HepG2 (cell line): Measurements from ENCODE around the gene MRPS34. TPM values are rescaled to one million over a fixed set of nuclear protein-coding genes. Genes with fewer than 3 reads are reported as not detected.

Experiments used
- AGO1 ChIP-seq: fragments of 200-400 bp; formaldehyde crosslinking; IDR thresholded peaks from 2 replicates; pipeline ENCODE4 v1.6.1; 2017; ENCODE audit warnings: mild to moderate bottlenecking, low read depth, low read length, moderate library complexity; ENCODE audit not compliant: poor library complexity, severe bottlenecking
- AGO2 ChIP-seq: fragments of 200-400 bp; formaldehyde crosslinking; optimal IDR thresholded peaks from 2 replicates; pipeline ENCODE3; 2017; ENCODE audit warnings: mild to moderate bottlenecking, low read depth, low read length, moderate library complexity
- ATM ChIP-seq: fragments of 450-650 bp; IDR thresholded peaks from 2 replicates; pipeline ENCODE4 v1.7.1; 2017; ENCODE audit warnings: mild to moderate bottlenecking, borderline replicate concordance
- CREM ChIP-seq, 2 experiments: sonication (generic) in 1 of 2; formaldehyde crosslinking in 1 of 2; IDR thresholded peaks; 2 replicates each; pipeline versions ENCODE4 v1.4.0 to v1.6.1; 2016 to 2020; ENCODE audit warnings: antibody characterized with exemption in 1 of 2, mild to moderate bottlenecking in 1 of 2, missing genetic modification reagents in 1 of 2
- GMEB2 ChIP-seq: IDR thresholded peaks from 2 replicates; pipeline ENCODE4 v1.6.1; 2016; ENCODE audit warnings: missing biosample characterization, missing genetic modification reagents, low read depth
- NKX3-1 ChIP-seq: sonication (generic); formaldehyde crosslinking; IDR thresholded peaks from 2 replicates; pipeline ENCODE4 v1.5.0; 2020; ENCODE audit warnings: missing genetic modification reagents
- PAF1 ChIP-seq: IDR thresholded peaks from 2 replicates; pipeline ENCODE4 v1.6.1; 2016; ENCODE audit warnings: missing genetic modification reagents, missing compliant biosample characterization
- POLR2G ChIP-seq: fragments of 200-400 bp; formaldehyde crosslinking; IDR thresholded peaks from 2 replicates; pipeline ENCODE4 v1.6.1; 2018; ENCODE audit warnings: mild to moderate bottlenecking, low read depth, low read length, moderate library complexity
- SMC3 ChIP-seq: IDR thresholded peaks from 2 replicates; pipeline ENCODE4 v1.6.1; 2011; ENCODE audit warnings: low read length, improper control_type of control experiment
- SP4 ChIP-seq: sonication (generic); formaldehyde crosslinking; IDR thresholded peaks from 2 replicates; pipeline ENCODE4 v1.8.1; 2023; ENCODE audit warnings: mild to moderate bottlenecking, missing genetic modification reagents
- TAF15 ChIP-seq: fragments of 200-400 bp; formaldehyde crosslinking; IDR thresholded peaks from one replicate; pipeline ENCODE4 v1.6.1; 2018; ENCODE audit warnings: mild to moderate bottlenecking, low read depth, low read length; ENCODE audit not compliant: poor library complexity, severe bottlenecking
- THAP7 ChIP-seq: sonication (generic); formaldehyde crosslinking; IDR thresholded peaks from 2 replicates; pipeline ENCODE4 v1.8.1; 2023; ENCODE audit warnings: mild to moderate bottlenecking, missing genetic modification reagents
- ZC3H4 ChIP-seq: sonication (generic); formaldehyde crosslinking; IDR thresholded peaks from 2 replicates; pipeline ENCODE4 v1.4.0; 2020; ENCODE audit warnings: missing genetic modification reagents, borderline replicate concordance
- ZNF674 ChIP-seq: sonication (generic); formaldehyde crosslinking; IDR thresholded peaks from 2 replicates; pipeline ENCODE4 v1.5.0; 2020; ENCODE audit warnings: low read depth, mild to moderate bottlenecking, missing genetic modification reagents
- ZNF747 ChIP-seq: sonication (generic); formaldehyde crosslinking; IDR thresholded peaks from 2 replicates; pipeline ENCODE4 v1.8.1; 2023; ENCODE audit warnings: missing genetic modification reagents, mild to moderate bottlenecking, borderline replicate concordance
- polyA plus RNA-seq, 8 experiments: library from polyadenylated mRNA; depleted of rRNA in 3 of 8; stranded (reverse) in 7 of 8; unstranded in 1 of 8; fragments of >200 nt; fragmentation: Illumina TruSeq in 4 of 8; extraction: Trizol in 4 of 8; gene quantifications; 2 replicates each; pipeline versions ENCODE4 v1.2.1 to v1.2.3, GENCODE V29; 2011 to 2016; ENCODE audit warnings: low read depth in 4 of 8, missing spikeins in 1 of 8, mixed read lengths in 1 of 8; ENCODE audit not compliant: insufficient read depth in 1 of 8
- total RNA-seq, 5 experiments: library from RNA; depleted of rRNA; stranded (reverse); fragments of >200 nt; fragmentation: Illumina TruSeq; extraction: Trizol; gene quantifications; 2 replicates each; pipeline ENCODE4 v1.2.3, GENCODE V29; 2016; ENCODE audit warnings: low read depth in 1 of 5
- TF ChIP-seq, protein P1 (sequence below): sonication (generic); formaldehyde crosslinking; IDR thresholded peaks from 2 replicates; pipeline ENCODE4 v1.9.0; 2022; ENCODE audit warnings: missing genetic modification reagents, mild to moderate bottlenecking, borderline replicate concordance
- TF ChIP-seq, protein P2 (sequence below): sonication (generic); formaldehyde crosslinking; IDR thresholded peaks from 2 replicates; pipeline ENCODE4 v1.4.0; 2020; ENCODE audit warnings: missing genetic modification reagents
- TF ChIP-seq, protein P3 (sequence below): fragments of 450-650 bp; IDR thresholded peaks from 2 replicates; pipeline ENCODE4 v1.6.1; 2017

MRPS34 gene
- total and polyA plus RNA-seq, 2 of the 13 experiments (the other 11 are each of a cell fraction or from before 2014, with no cell fraction given), result 63.5 to 131 TPM

DNA sequence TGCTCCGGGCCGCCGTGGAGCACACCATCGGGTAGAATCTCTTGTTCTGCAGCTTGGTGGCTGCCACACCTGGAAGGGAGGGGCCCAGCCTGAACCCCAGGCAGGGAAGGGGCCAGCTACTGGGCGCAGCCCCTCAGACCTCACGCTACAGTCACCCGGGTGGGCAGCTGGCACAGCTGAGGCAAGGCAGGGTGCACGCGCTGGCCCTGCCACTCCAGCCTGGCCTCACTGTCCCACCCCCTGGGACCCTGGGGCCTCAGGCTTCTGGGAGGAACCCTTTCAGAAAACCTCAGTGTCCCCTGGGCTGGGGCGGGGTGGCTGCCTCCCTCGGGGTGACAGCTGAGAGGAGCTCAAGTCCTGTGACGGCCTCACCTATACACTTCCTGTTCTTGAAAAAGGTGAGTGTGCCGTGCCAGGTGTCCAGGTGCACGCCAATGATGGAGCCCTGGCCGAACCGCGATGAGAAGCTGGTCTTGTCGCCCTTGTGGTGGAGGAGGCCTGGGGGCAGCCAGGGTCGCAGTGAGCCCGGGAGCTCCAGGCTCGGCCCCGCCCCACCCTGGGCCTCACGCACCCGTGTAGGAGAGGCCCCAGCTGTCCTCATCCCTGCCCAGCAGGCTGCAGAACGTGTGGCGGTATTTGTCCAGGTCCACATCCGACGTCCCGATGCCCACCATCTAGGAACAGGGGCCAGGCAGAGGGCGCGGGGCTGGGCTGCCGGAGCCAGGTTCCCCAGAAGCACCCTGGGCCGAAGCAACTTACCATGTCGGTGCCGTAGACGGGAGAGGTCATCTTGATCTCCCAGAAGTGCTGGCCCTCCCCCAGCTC lies 4.7 kb upstream of the MRPS34 start (continued):
- TF ChIP-seq, protein P1, sequence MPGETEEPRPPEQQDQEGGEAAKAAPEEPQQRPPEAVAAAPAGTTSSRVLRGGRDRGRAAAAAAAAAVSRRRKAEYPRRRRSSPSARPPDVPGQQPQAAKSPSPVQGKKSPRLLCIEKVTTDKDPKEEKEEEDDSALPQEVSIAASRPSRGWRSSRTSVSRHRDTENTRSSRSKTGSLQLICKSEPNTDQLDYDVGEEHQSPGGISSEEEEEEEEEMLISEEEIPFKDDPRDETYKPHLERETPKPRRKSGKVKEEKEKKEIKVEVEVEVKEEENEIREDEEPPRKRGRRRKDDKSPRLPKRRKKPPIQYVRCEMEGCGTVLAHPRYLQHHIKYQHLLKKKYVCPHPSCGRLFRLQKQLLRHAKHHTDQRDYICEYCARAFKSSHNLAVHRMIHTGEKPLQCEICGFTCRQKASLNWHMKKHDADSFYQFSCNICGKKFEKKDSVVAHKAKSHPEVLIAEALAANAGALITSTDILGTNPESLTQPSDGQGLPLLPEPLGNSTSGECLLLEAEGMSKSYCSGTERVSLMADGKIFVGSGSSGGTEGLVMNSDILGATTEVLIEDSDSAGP (CRISPR knock-in tag), result no peak
- TF ChIP-seq POLR2G (peak; percentile 10), PAF1 (CRISPR knock-in tag) (no peak), AGO1 (peak; percentile 95), ATM (no peak), GMEB2 (CRISPR knock-in tag) (no peak), ZC3H4 (CRISPR knock-in tag) (0 out of 2 replicates have a peak, but pooled peaks have one; percentile 15), AGO2 (peak; percentile 49), NKX3-1 (CRISPR knock-in tag) (no peak), ZNF674 (no peak), CREM (IDR thresholded peaks at IDR 0.05) (no peak), CREM (CRISPR knock-in tag; IDR thresholded peaks at IDR 0.05) (no peak), SMC3 (no peak), ZNF747 (CRISPR knock-in tag) (no peak), SP4 (CRISPR knock-in tag) (no peak), TAF15 (no peak), THAP7 (no peak)
- TF ChIP-seq, protein P2, sequence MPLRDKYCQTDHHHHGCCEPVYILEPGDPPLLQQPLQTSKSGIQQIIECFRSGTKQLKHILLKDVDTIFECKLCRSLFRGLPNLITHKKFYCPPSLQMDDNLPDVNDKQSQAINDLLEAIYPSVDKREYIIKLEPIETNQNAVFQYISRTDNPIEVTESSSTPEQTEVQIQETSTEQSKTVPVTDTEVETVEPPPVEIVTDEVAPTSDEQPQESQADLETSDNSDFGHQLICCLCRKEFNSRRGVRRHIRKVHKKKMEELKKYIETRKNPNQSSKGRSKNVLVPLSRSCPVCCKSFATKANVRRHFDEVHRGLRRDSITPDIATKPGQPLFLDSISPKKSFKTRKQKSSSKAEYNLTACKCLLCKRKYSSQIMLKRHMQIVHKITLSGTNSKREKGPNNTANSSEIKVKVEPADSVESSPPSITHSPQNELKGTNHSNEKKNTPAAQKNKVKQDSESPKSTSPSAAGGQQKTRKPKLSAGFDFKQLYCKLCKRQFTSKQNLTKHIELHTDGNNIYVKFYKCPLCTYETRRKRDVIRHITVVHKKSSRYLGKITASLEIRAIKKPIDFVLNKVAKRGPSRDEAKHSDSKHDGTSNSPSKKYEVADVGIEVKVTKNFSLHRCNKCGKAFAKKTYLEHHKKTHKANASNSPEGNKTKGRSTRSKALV, result no peak
- TF ChIP-seq, protein P3, sequence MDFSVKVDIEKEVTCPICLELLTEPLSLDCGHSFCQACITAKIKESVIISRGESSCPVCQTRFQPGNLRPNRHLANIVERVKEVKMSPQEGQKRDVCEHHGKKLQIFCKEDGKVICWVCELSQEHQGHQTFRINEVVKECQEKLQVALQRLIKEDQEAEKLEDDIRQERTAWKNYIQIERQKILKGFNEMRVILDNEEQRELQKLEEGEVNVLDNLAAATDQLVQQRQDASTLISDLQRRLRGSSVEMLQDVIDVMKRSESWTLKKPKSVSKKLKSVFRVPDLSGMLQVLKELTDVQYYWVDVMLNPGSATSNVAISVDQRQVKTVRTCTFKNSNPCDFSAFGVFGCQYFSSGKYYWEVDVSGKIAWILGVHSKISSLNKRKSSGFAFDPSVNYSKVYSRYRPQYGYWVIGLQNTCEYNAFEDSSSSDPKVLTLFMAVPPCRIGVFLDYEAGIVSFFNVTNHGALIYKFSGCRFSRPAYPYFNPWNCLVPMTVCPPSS, result no peak
